ENCODE measurements around the gene KLB.
"Not testable (repeated sequence)": the region's sequence is repeated elsewhere in the genome, so short reads cannot be mapped to it uniquely, and the experiment has no call there.

Gene KLB

DNA sequence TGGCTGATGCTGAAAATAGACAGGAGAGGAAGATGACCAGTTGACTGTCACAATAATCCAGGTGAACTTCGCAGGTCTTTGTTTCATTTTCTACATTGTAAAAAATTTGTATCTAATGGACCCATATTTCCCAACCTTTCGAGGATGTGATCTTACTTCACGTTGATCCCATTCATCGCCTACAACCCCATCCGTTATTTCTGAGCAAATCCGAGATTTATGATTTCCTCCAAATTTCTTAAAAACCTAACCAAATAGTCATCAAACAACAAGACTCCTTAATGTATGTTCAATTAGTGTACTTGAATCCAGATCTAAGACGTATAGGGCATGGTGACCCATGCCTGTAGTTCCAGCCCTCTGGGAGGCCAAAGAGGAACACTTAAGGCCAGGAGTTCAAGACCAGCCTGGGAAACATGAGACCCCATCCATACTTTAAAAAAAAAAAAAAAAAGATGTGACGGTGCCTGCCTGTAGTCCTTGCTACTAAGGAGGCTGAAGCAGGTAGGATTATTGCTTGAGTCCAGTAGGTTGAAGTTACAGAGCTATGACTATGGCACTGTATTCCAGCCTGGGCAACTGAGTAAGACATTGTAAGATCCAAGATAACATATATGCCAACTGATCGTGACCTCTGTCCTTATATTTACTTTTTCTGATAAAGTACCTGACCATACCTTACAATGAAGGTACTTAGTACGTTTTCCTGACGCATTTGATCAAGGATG is 46.3 kb downstream of the KLB start:
- no peaks in the 10 kb centered on the region for H3K9me3 ChIP-seq (ENCODE audit: control insufficient read depth, low read length)
- H3K36me3 ChIP-seq (ENCODE audit: control insufficient read depth, insufficient read depth, low read length), result peaks cover 11% of the 10 kb centered on the region

DNA sequence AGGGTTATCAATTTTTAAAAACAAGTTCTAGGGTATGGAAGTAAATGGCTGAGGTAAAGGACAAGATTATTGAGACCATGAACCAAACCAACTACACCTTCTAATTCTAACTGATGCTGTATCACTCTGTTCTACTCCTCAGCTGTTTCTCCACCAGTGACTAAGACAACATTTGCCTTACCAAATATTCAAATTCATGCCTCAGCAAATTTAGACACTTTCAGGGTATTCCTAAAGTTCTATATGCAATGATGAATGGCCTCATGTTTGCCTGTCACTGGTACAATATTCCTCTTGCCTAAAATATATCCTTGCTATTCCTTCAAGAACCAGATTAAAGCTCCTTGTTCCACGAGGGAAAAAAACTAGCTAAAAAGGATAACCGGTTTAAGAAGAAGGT is 47.0 kb downstream of the KLB start:
- no peak overlapping the region for H3K9ac ChIP-seq (ENCODE audit: low read length)
- peaks cover 11% of the 10 kb centered on the region for H3K36me3 ChIP-seq (ENCODE audit: control insufficient read depth, insufficient read depth, low read length)

More for the DNA sequence above, 46.3 kb downstream of the KLB start:
- Histone ChIP-seq H3K27me3 (ENCODE audit: control insufficient read depth, insufficient read depth, low read length) (no peaks in the 10 kb centered on the region), H3K9ac (ENCODE audit: low read length) (no peak overlapping the region), H3K4me1 (ENCODE audit: control insufficient read depth, insufficient read depth, low read length) (peaks cover 14% of the 10 kb centered on the region), H3K4me3 (ENCODE audit: low read length) (no peak overlapping the region)

DNA sequence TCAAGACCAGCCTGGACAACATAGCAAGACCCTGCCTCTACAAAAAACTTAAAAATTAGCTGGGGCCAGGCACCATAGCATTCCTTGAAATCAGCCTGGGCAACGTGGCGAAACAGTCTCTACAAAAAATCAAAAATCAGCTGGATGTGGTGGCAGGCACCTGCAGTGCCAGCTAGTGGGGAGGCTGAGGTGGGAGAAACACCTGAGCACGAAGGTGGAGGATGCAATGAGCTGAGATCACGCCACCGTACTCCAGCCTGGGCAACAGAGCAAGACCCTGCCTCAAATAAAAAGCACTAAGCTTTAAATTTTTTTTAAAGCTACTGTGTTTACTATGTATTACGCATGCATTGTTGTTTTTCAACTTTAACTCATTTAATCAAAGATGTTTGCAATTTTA is 48.8 kb downstream of the KLB start:
- Histone ChIP-seq H3K9ac (ENCODE audit: low read length) (no peak overlapping the region), H3K36me3 (ENCODE audit: control insufficient read depth, insufficient read depth, low read length) (peaks cover 11% of the 10 kb centered on the region), H3K4me3 (ENCODE audit: low read length) (no peak overlapping the region), H3K9me3 (ENCODE audit: control insufficient read depth, low read length) (no peaks in the 10 kb centered on the region), H3K27me3 (ENCODE audit: control insufficient read depth, insufficient read depth, low read length) (no peaks in the 10 kb centered on the region), H3K4me1 (ENCODE audit: control insufficient read depth, insufficient read depth, low read length) (peaks cover 14% of the 10 kb centered on the region)

More for the DNA sequence above, 47.0 kb downstream of the KLB start:
- peaks cover 14% of the 10 kb centered on the region for H3K4me1 ChIP-seq (ENCODE audit: control insufficient read depth, insufficient read depth, low read length)
- H3K9me3 ChIP-seq (ENCODE audit: control insufficient read depth, low read length), result no peaks in the 10 kb centered on the region
- H3K27me3 ChIP-seq (ENCODE audit: control insufficient read depth, insufficient read depth, low read length), result no peaks in the 10 kb centered on the region
- no peak overlapping the region for H3K4me3 ChIP-seq (ENCODE audit: low read length)

DNA sequence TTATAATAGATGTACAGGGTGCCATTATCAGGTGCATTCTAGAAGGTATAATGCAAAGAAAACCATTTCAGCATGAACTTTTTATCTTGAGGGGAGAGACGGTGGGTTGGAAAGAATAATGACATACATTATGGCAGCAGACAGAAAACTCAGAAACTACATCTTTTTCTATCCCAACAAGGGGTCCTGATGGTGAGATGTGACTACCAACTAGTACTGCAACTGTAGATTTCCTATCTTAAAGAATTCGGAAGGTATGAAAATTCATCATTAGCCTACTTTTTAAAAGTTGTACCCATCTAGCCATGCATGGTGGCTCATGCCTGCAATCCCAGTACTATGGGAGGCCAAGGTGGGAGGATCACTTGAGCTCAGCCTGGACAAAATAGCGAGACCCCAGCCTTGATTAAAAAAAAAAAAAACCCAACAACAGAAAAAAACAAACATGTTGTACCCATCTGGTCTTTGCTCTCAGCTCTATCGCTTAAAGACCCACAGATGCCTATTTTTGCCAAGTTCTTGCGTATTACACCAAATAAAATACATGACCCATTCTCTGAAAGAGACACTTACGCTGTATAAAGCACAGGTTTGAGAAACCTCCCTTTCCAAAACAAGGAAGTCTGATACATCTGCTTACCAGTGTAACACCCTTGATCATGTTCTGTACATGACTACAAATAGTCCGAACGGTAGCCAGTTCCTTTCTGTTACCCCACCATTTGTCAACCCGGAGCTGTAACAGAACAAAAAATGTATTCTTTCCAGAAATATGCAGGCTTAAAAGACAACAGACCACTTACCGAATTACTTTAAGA is 50.4 kb downstream of the KLB start:
- Histone ChIP-seq H3K9ac (ENCODE audit: low read length) (peak overlapping the region; percentile 96), H3K36me3 (ENCODE audit: control insufficient read depth, insufficient read depth, low read length) (peaks cover 11% of the 10 kb centered on the region), H3K4me3 (ENCODE audit: low read length) (peak overlapping the region; percentile 86), H3K9me3 (ENCODE audit: control insufficient read depth, low read length) (no peaks in the 10 kb centered on the region), H3K4me1 (ENCODE audit: control insufficient read depth, insufficient read depth, low read length) (peaks cover 14% of the 10 kb centered on the region), H3K27me3 (ENCODE audit: control insufficient read depth, insufficient read depth, low read length) (no peaks in the 10 kb centered on the region)

DNA sequence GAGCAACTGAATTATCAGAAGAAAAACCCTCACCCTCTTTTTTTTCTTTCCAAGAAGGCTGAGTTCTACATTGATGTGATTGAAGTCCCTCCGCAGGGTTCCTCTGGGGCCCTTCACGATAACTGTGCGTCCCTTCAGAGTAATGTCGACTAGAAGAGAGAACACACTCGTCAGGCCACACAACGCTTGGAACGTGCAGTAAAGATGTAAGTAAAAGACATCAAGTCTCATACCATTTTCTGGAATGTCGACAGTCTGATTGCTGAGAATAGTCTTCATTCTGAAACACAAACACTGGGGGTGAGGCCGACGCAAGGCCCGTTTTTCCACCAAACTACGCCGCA is 51.4 kb downstream of the KLB start:
- not testable (repeated sequence) for H3K9me3 ChIP-seq (ENCODE audit: control insufficient read depth, low read length); H3K27me3 ChIP-seq (ENCODE audit: control insufficient read depth, insufficient read depth, low read length)
- peak overlapping the region; percentile 96 for H3K9ac ChIP-seq (ENCODE audit: low read length)
- H3K36me3 ChIP-seq (ENCODE audit: control insufficient read depth, insufficient read depth, low read length), result peaks cover 11% of the 10 kb centered on the region
- H3K4me1 ChIP-seq (ENCODE audit: control insufficient read depth, insufficient read depth, low read length), result peaks cover 14% of the 10 kb centered on the region
- H3K4me3 ChIP-seq (ENCODE audit: low read length), result peak overlapping the region; percentile 86

DNA sequence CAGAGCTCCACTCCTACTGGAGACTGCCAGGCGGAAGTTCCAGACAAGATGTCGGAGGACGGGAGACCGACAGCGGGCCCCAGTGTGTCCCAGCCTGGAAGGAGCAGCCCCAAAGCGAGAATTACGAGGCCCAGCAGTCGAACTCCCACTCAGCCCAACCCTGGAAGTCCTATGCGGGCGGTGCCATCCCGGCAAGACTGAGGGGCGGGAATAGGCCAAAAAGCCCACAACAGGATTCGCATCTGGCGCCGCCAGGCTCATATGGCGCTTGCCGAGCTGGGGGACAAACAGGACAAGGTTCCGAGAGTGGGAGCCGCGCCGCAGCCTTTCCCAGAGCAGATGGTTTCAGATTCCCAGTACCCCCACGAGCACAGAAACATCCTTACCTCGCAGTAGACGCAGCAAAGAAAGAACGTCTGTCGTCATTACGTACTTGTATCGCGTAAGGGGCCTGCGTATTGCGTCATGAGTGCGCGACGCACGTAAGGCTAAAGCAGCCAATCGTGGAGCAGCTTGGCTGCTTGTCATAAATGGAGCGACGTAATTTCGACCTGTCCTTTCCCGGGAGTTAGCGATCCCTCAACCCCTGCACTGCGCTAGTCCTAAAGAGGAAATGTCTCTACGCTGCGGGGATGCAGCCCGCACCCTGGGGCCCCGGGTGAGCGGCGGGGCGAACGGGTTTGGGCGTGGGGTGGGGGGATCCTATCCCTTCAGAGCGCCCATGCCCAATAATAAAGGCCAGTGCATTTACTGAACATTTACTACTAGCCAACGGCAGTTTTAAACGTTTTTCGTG is 52.0 kb downstream of the KLB start, which contains the start of the genes LIAS and RPL9:
TSS of gene LIAS (plus strand) at position 552 of the 796 bp plus-strand sequence. CDS start at position 614, 62 bp downstream.
TSS of gene RPL9 (minus strand) at position 418 of the 796 bp plus-strand sequence. CDS start 483 bp downstream, outside the sequence.
- Histone ChIP-seq H3K27me3 (ENCODE audit: control insufficient read depth, insufficient read depth, low read length) (no peaks in the 10 kb centered on the region), H3K9me3 (ENCODE audit: control insufficient read depth, low read length) (no peaks in the 10 kb centered on the region), H3K4me1 (ENCODE audit: control insufficient read depth, insufficient read depth, low read length) (peaks cover 14% of the 10 kb centered on the region), H3K9ac (ENCODE audit: low read length) (peak within 1 kb of the TSS; percentile 96), H3K36me3 (ENCODE audit: control insufficient read depth, insufficient read depth, low read length) (peaks cover 11% of the 10 kb centered on the region), H3K4me3 (ENCODE audit: low read length) (peak within 1 kb of the TSS; percentile 86)

DNA sequence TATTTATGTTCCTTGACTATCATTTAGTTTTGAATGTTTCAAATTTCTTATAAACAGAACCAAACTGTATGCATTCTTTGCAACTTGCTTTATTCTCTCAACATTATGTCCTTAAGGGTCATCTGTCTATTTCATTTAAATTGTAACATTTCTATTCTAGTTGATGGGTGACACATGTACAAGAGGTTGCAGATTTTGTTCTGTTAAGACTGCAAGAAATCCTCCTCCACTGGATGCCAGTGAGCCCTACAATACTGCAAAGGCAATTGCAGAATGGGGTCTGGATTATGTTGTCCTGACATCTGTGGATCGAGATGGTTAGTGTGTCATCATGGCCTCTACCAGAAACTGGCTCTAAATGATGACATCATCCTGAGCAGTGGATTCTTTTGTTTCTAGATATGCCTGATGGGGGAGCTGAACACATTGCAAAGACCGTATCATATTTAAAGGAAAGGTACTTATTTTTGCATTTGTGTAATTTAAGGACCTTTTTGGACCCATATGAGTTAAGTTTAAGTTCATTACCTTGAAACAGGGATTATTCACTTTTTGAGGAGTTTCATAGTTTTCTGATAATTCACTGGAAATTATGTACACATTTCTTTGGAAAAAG is 58.3 kb downstream of the KLB start:
- H3K4me3 ChIP-seq (ENCODE audit: low read length), result no peak overlapping the region
- no peaks in the 10 kb centered on the region for H3K9me3 ChIP-seq (ENCODE audit: control insufficient read depth, low read length)
- H3K36me3 ChIP-seq (ENCODE audit: control insufficient read depth, insufficient read depth, low read length), result no peaks in the 10 kb centered on the region
- H3K9ac ChIP-seq (ENCODE audit: low read length), result no peak overlapping the region
- no peaks in the 10 kb centered on the region for H3K27me3 ChIP-seq (ENCODE audit: control insufficient read depth, insufficient read depth, low read length)
- H3K4me1 ChIP-seq (ENCODE audit: control insufficient read depth, insufficient read depth, low read length), result peaks cover 3% of the 10 kb centered on the region

DNA sequence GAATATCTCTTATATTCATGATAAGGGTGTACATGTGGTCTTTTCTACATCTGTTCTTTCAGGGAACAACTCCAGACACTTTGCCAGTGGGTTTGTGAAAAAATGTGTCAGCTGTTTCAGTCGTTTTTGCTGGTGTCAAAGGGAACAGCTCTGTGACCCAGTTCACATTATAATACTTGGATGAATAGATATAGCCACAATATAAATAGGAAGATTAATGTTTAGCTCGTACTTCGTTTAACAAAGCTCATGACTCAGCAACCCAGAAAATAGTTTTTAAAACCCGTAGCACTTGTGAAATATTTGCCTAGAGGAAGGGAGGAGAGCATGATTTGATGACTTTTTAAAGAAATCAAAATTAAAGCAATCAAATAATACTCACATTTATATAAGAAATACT is 60.0 kb downstream of the KLB start:
- no peak overlapping the region for H3K4me3 ChIP-seq (ENCODE audit: low read length)
- H3K9me3 ChIP-seq (ENCODE audit: control insufficient read depth, low read length), result no peaks in the 10 kb centered on the region
- H3K9ac ChIP-seq (ENCODE audit: low read length), result no peak overlapping the region
- no peaks in the 10 kb centered on the region for H3K27me3 ChIP-seq (ENCODE audit: control insufficient read depth, insufficient read depth, low read length)
- peaks cover 3% of the 10 kb centered on the region for H3K4me1 ChIP-seq (ENCODE audit: control insufficient read depth, insufficient read depth, low read length)
- H3K36me3 ChIP-seq (ENCODE audit: control insufficient read depth, insufficient read depth, low read length), result no peaks in the 10 kb centered on the region

DNA sequence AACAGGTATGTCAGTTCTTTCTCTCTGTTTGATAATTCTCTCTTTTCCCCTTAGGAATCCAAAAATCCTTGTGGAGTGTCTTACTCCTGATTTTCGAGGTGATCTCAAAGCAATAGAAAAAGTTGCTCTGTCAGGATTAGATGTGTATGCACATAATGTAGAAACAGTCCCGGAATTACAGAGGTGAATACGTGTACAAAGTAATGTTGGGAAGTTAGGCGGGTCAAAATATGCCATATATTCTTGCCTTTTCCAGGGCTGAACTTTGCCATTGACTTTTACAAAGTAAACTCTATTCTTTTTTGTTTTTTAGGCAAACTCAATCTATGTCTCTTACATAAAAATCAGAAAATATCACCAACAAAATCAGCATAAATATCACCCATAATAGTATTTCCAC is 60.7 kb downstream of the KLB start:
- no peaks in the 10 kb centered on the region for H3K9me3 ChIP-seq (ENCODE audit: control insufficient read depth, low read length)
- no peak overlapping the region for H3K4me3 ChIP-seq (ENCODE audit: low read length)
- no peak overlapping the region for H3K9ac ChIP-seq (ENCODE audit: low read length)
- H3K27me3 ChIP-seq (ENCODE audit: control insufficient read depth, insufficient read depth, low read length), result no peaks in the 10 kb centered on the region
- peaks cover 3% of the 10 kb centered on the region for H3K4me1 ChIP-seq (ENCODE audit: control insufficient read depth, insufficient read depth, low read length)
- no peaks in the 10 kb centered on the region for H3K36me3 ChIP-seq (ENCODE audit: control insufficient read depth, insufficient read depth, low read length)

DNA sequence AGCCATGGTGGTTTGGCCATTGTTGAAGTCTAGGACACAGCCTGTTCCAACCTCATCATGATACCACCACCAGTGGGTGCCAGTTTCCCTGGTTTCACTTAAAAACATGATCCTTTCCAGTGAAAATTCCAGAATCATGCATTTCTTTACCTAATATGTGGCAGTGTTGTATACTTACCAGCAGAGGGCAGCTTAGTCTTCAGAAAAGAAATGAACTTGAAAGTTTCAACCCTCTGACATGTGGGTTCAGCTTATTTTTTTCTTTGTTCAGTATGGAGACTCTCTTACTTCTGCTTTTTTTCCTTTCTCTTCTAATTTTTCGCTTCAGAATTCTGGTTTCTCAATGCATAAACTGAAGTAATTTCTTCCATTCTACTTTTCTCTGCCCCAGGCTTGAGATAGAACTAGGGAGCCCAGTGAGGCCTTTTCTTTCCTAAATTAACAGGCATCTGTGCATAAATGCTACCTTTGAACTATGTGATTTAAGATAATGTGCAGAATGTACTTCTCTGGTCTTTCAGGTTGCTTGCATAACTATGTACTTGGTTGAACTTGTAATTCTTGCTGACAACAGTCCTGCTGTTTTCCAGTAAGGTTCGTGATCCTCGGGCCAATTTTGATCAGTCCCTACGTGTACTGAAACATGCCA is 62.8 kb downstream of the KLB start:
- no peaks in the 10 kb centered on the region for H3K36me3 ChIP-seq (ENCODE audit: control insufficient read depth, insufficient read depth, low read length)
- peak overlapping the region; percentile 10 for H3K9ac ChIP-seq (ENCODE audit: low read length)
- H3K27me3 ChIP-seq (ENCODE audit: control insufficient read depth, insufficient read depth, low read length), result no peaks in the 10 kb centered on the region
- H3K9me3 ChIP-seq (ENCODE audit: control insufficient read depth, low read length), result no peaks in the 10 kb centered on the region
- H3K4me1 ChIP-seq (ENCODE audit: control insufficient read depth, insufficient read depth, low read length), result peaks cover 3% of the 10 kb centered on the region
- no peak overlapping the region for H3K4me3 ChIP-seq (ENCODE audit: low read length)

DNA sequence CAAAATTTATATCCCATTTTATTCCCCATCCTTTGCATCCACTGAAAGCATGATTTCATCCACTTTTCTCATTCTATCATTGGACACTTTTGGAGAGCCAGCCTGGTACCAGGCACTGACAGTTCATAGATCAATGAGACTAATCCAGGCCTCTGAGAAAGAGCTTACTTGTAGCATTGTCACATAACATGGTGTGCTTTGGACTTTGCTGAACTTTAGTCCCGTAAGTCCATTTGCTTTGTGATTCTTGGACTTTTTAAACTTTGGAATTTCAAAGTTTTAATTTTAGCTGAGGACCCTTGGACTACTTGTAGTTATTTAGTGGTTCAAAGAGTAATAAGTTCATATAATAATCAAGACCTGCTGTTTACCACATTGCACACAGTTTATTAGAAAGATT is 63.7 kb downstream of the KLB start:
- Histone ChIP-seq H3K9me3 (ENCODE audit: control insufficient read depth, low read length) (no peaks in the 10 kb centered on the region), H3K36me3 (ENCODE audit: control insufficient read depth, insufficient read depth, low read length) (no peaks in the 10 kb centered on the region), H3K9ac (ENCODE audit: low read length) (no peak overlapping the region)

More for the DNA sequence above, 63.7 kb downstream of the KLB start:
- Histone ChIP-seq H3K4me1 (ENCODE audit: control insufficient read depth, insufficient read depth, low read length) (peaks cover 3% of the 10 kb centered on the region), H3K27me3 (ENCODE audit: control insufficient read depth, insufficient read depth, low read length) (no peaks in the 10 kb centered on the region), H3K4me3 (ENCODE audit: low read length) (no peak overlapping the region)

All from mucosa of stomach (tissue), 1 donor.